GM12875 (cell line): ENCODE measurements around the gene PLXNB3.

Source experiments
- H3K4me3 ChIP-seq: one replicate; pipeline ENCODE4 v1.5.1; 2011; ENCODE audit warnings: low read depth, low read length, control low read depth
- TF ChIP-seq, protein P1 (sequence below): IDR thresholded peaks from 2 replicates; pipeline ENCODE4 v1.5.1; 2011; ENCODE audit warnings: low read depth, mild to moderate bottlenecking, control low read depth, inconsistent platforms, low read length, moderate library complexity, borderline replicate concordance; ENCODE audit not compliant: insufficient read depth

Gene PLXNB3

GRCh38 chrX:153723351-153724251 is 40.4 kb upstream of the PLXNB3 start:
- TF ChIP-seq, protein P1, sequence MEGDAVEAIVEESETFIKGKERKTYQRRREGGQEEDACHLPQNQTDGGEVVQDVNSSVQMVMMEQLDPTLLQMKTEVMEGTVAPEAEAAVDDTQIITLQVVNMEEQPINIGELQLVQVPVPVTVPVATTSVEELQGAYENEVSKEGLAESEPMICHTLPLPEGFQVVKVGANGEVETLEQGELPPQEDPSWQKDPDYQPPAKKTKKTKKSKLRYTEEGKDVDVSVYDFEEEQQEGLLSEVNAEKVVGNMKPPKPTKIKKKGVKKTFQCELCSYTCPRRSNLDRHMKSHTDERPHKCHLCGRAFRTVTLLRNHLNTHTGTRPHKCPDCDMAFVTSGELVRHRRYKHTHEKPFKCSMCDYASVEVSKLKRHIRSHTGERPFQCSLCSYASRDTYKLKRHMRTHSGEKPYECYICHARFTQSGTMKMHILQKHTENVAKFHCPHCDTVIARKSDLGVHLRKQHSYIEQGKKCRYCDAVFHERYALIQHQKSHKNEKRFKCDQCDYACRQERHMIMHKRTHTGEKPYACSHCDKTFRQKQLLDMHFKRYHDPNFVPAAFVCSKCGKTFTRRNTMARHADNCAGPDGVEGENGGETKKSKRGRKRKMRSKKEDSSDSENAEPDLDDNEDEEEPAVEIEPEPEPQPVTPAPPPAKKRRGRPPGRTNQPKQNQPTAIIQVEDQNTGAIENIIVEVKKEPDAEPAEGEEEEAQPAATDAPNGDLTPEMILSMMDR, result peak; percentile 52

GRCh38 chrX:153724252-153725038 is 39.6 kb upstream of the PLXNB3 start, which contains the start of the genes ABCD1 and BCAP31:
Gene ABCD1, plus strand, starts transcription at chrX:153724856. Its CDS starts 411 bp downstream, at chrX:153725267.
Gene BCAP31, minus strand, starts transcription at chrX:153724387. Its CDS starts 1,143 bp downstream, at chrX:153723244.
- TF ChIP-seq, protein P1, result no peak
- peak within 1 kb of the TSS; percentile 68 for H3K4me3 ChIP-seq

More at GRCh38 chrX:153723351-153724251, 40.4 kb upstream of the PLXNB3 start:
- H3K4me3 ChIP-seq, result peak overlapping the region; percentile 68

DNA sequence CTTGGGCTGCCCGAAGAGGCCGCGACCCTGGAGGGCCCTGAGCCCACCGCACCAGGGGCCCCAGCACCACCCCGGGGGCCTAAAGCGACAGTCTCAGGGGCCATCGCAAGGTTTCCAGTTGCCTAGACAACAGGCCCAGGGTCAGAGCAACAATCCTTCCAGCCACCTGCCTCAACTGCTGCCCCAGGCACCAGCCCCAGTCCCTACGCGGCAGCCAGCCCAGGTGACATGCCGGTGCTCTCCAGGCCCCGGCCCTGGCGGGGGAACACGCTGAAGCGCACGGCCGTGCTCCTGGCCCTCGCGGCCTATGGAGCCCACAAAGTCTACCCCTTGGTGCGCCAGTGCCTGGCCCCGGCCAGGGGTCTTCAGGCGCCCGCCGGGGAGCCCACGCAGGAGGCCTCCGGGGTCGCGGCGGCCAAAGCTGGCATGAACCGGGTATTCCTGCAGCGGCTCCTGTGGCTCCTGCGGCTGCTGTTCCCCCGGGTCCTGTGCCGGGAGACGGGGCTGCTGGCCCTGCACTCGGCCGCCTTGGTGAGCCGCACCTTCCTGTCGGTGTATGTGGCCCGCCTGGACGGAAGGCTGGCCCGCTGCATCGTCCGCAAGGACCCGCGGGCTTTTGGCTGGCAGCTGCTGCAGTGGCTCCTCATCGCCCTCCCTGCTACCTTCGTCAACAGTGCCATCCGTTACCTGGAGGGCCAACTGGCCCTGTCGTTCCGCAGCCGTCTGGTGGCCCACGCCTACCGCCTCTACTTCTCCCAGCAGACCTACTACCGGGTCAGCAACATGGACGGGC is 38.8 kb upstream of the PLXNB3 start:
- TF ChIP-seq, protein P1, result no peak
- H3K4me3 ChIP-seq, result peak overlapping the region; percentile 52

GRCh38 chrX:153725832-153726285 is 38.2 kb upstream of the PLXNB3 start:
- H3K4me3 ChIP-seq, result no peak overlapping the region
- TF ChIP-seq, protein P1, result no peak

- TF ChIP-seq, protein P1, result no peak
- peak overlapping the region; percentile 27 for H3K4me3 ChIP-seq
These were observed 37.5 kb upstream of the PLXNB3 start for GRCh38 chrX:153726286-153727122.
